Smooth muscle cell (in vitro differentiated cells): ENCODE results near the gene ABCC1. TPM values are rescaled to one million over a fixed set of nuclear protein-coding genes. Genes with fewer than 3 reads are reported as not detected.

Source experiments
- DNase-seq: peaks from one replicate; lab custom pipeline; 2025; ENCODE audit not compliant: unreplicated experiment; lab: John Stamatoyannopoulos, UW
- H2AFZ ChIP-seq: fragments of 200-600 bp; sonication (generic); 2 replicates; pipeline ENCODE4 v1.6.0; 2016; ENCODE audit warnings: antibody characterized with exemption, low read depth, mild to moderate bottlenecking
- H3F3A ChIP-seq: fragments of 200-600 bp; sonication (generic); 2 replicates; pipeline ENCODE4 v1.6.0; 2017; ENCODE audit warnings: antibody characterized with exemption, low read depth
- H3K27ac ChIP-seq: fragments of 200-600 bp; sonication (generic); 2 replicates; pipeline ENCODE4 v1.5.1; 2016; ENCODE audit warnings: low read depth, mild to moderate bottlenecking
- H3K27me3 ChIP-seq: fragments of 200-600 bp; sonication (generic); 2 replicates; pipeline ENCODE4 v1.6.1; 2016; ENCODE audit warnings: low read depth, mild to moderate bottlenecking
- H3K36me3 ChIP-seq: fragments of 200-600 bp; sonication (generic); 2 replicates; pipeline ENCODE4 v1.5.1; 2016; ENCODE audit warnings: low read depth
- H3K4me1 ChIP-seq: fragments of 200-600 bp; sonication (generic); 2 replicates; pipeline ENCODE4 v1.5.1; 2016; ENCODE audit warnings: low read depth
- H3K4me2 ChIP-seq: fragments of 200-600 bp; sonication (generic); 2 replicates; pipeline ENCODE4 v1.6.0; 2016; ENCODE audit warnings: mild to moderate bottlenecking
- H3K4me3 ChIP-seq: fragments of 200-600 bp; sonication (generic); 2 replicates; pipeline ENCODE4 v1.5.1; 2016; ENCODE audit warnings: mild to moderate bottlenecking
- H3K79me2 ChIP-seq: fragments of 200-600 bp; sonication (generic); 2 replicates; pipeline ENCODE4 v1.6.0; 2016; ENCODE audit warnings: low read depth, mild to moderate bottlenecking
- H3K9ac ChIP-seq: fragments of 200-600 bp; sonication (generic); 2 replicates; pipeline ENCODE4 v1.6.0; 2016; ENCODE audit warnings: low read depth
- H3K9me3 ChIP-seq: fragments of 200-600 bp; sonication (generic); replicated peaks from 2 replicates; pipeline ENCODE4 v1.5.1; 2016; ENCODE audit warnings: low read depth
- H4K20me1 ChIP-seq: fragments of 200-600 bp; sonication (generic); 2 replicates; pipeline ENCODE4 v1.6.0; 2016; ENCODE audit warnings: low read depth
- CTCF ChIP-seq: fragments of 200-600 bp; sonication (generic); IDR thresholded peaks from 2 replicates; pipeline ENCODE4 v1.5.1; 2017; ENCODE audit warnings: borderline replicate concordance, mild to moderate bottlenecking, antibody characterized with exemption; ENCODE audit not compliant: insufficient read depth, poor library complexity, severe bottlenecking
- WGBS: methylation state at CpG from one replicate; pipeline ENCODE4 v1.1.7; 2016; ENCODE audit warnings: low lambda C conversion rate; 5-methylcytosine and 5-hydroxymethylcytosine counted together
- polyA plus RNA-seq: library from polyadenylated mRNA; unstranded; fragments of >200 nt; fragmentation: Nextera tagmentation; extraction: Ambion mirVana; gene quantifications from 2 replicates; pipeline ENCODE4 v1.2.1, GENCODE V29; 2016
- total RNA-seq: library from RNA; depleted of rRNA; stranded (reverse); fragments of >200 nt; gene quantifications from 2 replicates; pipeline ENCODE4 v1.2.3, GENCODE V29; 2014

The ABCC1 gene
- total and polyA plus RNA-seq, 2 experiments from 2014 or later, result 10.2 to 22.7 TPM

GRCh38 chr16:16021646-16021987 lies 72.2 kb downstream of the ABCC1 start:
- Histone ChIP-seq H3K4me1 (no peaks in the 10 kb centered on the region), H3K9ac (peak overlapping the region; percentile 0), H3K4me2 (no peak overlapping the region), H3K36me3 (no peaks in the 10 kb centered on the region), H3K4me3 (no peak overlapping the region), H3K27me3 (no peaks in the 10 kb centered on the region), H3K79me2 (no peaks in the 10 kb centered on the region), H3K27ac (peak overlapping the region; percentile 76), H3K9me3 (no peaks in the 10 kb centered on the region), H4K20me1 (no peaks in the 10 kb centered on the region), H2AFZ (no peak overlapping the region), H3F3A (no peaks in the 10 kb centered on the region)
- no peak for DNase-seq
- 78% methylated on average over 9 of the region's 9 CpGs for WGBS
- TF ChIP-seq CTCF, result no peak

GRCh38 chr16:16021988-16022682 lies 72.7 kb downstream of the ABCC1 start:
- H3K4me3 ChIP-seq, result no peak overlapping the region
- no peaks in the 10 kb centered on the region for H3K4me1 ChIP-seq
- H3K36me3 ChIP-seq, result no peaks in the 10 kb centered on the region
- peak; percentile 66 for DNase-seq
- H3K4me2 ChIP-seq, result peak overlapping the region; percentile 61
- H2AFZ ChIP-seq, result peak overlapping the region; percentile 41
- WGBS, result 15% methylated on average over 9 of the region's 10 CpGs
- no peaks in the 10 kb centered on the region for H3K27me3 ChIP-seq
- no peaks in the 10 kb centered on the region for H3K79me2 ChIP-seq
- peak overlapping the region; percentile 28 for H3K9ac ChIP-seq
- H3F3A ChIP-seq, result no peaks in the 10 kb centered on the region
- TF ChIP-seq CTCF, result no peak
- no peaks in the 10 kb centered on the region for H4K20me1 ChIP-seq
- no peaks in the 10 kb centered on the region for H3K9me3 ChIP-seq
- H3K27ac ChIP-seq, result peak overlapping the region; percentile 76

GRCh38 chr16:16022683-16023064 lies 73.3 kb downstream of the ABCC1 start:
- Histone ChIP-seq H3K4me3 (no peak overlapping the region), H3F3A (no peaks in the 10 kb centered on the region), H2AFZ (no peak overlapping the region), H3K4me1 (no peaks in the 10 kb centered on the region), H3K27ac (peak overlapping the region; percentile 76), H3K9ac (no peak overlapping the region), H3K36me3 (no peaks in the 10 kb centered on the region), H3K4me2 (peak overlapping the region; percentile 61), H3K27me3 (no peaks in the 10 kb centered on the region), H4K20me1 (no peaks in the 10 kb centered on the region), H3K79me2 (no peaks in the 10 kb centered on the region), H3K9me3 (no peaks in the 10 kb centered on the region)
- TF ChIP-seq CTCF, result no peak
- WGBS, result 53% methylated on average over 5 of the region's 5 CpGs
- DNase-seq, result no peak

GRCh38 chr16:16025214-16025968 lies 76.0 kb downstream of the ABCC1 start:
- H2AFZ ChIP-seq, result no peak overlapping the region
- no peaks in the 10 kb centered on the region for H3F3A ChIP-seq
- no peaks in the 10 kb centered on the region for H3K9me3 ChIP-seq
- H3K9ac ChIP-seq, result no peak overlapping the region
- H3K79me2 ChIP-seq, result no peaks in the 10 kb centered on the region
- no peaks in the 10 kb centered on the region for H4K20me1 ChIP-seq
- H3K4me1 ChIP-seq, result no peaks in the 10 kb centered on the region
- H3K27ac ChIP-seq, result peak overlapping the region; percentile 19
- no peak for DNase-seq
- H3K36me3 ChIP-seq, result no peaks in the 10 kb centered on the region
- H3K4me3 ChIP-seq, result no peak overlapping the region
- WGBS, result 82% methylated on average over 11 of the region's 11 CpGs
- no peak for TF ChIP-seq CTCF
- H3K4me2 ChIP-seq, result no peak overlapping the region
- H3K27me3 ChIP-seq, result no peaks in the 10 kb centered on the region
